OCI-LY3 (cell line): ENCODE data around the gene ACTN3.
A peak's percentile ranks its signal among the peaks of the same experiment; 100 is the strongest.
"Not testable (repeated sequence)": the region's sequence is repeated elsewhere in the genome, so short reads cannot be mapped to it uniquely, and the experiment has no call there.

Source experiments
- H2AFZ ChIP-seq: fragments of 200-600, 300-600 bp; shearing (Covaris generic); 2 replicates; pipeline ENCODE4 v1.6.0; 2014; ENCODE audit warnings: antibody characterized with exemption, low read depth, low read length
- H3K27ac ChIP-seq: fragments of 200-600, 300-600 bp; sonication (generic); 2 replicates; pipeline ENCODE4 v1.5.1; 2014; ENCODE audit warnings: mild to moderate bottlenecking, low read length, moderate library complexity, mixed read lengths
- H3K27me3 ChIP-seq: fragments of 200-600, 300-600 bp; sonication (generic); 2 replicates; pipeline ENCODE4 v1.6.1; 2014; ENCODE audit warnings: low read depth, low read length, mixed read lengths
- H3K36me3 ChIP-seq: fragments of 200-600, 300-600 bp; sonication (generic); replicated peaks from 2 replicates; pipeline ENCODE3; 2014; ENCODE audit warnings: low read depth, low read length, mixed read lengths
- H3K4me1 ChIP-seq: fragments of 300-600, 200-600 bp; sonication (generic); 2 replicates; pipeline ENCODE4 v1.6.1; 2014; ENCODE audit warnings: low read length, mixed read lengths
- H3K4me2 ChIP-seq: fragments of 200-600, 300-600 bp; sonication (generic); 2 replicates; pipeline ENCODE4 v1.6.1; 2014; ENCODE audit warnings: low read length, mixed read lengths
- H3K4me3 ChIP-seq: fragments of 300-600, 200-600 bp; sonication (generic); 2 replicates; pipeline ENCODE4 v1.5.1; 2014; ENCODE audit warnings: antibody characterized with exemption, mild to moderate bottlenecking, low read length, moderate library complexity
- H3K79me2 ChIP-seq: fragments of 300-600, 200-600 bp; shearing (Covaris generic); 2 replicates; pipeline ENCODE4 v1.6.1; 2014; ENCODE audit warnings: mild to moderate bottlenecking, low read length, mixed read lengths
- H3K9ac ChIP-seq: fragments of 300-600, 200-600 bp; shearing (Covaris generic); 2 replicates; pipeline ENCODE4 v1.6.0; 2014; ENCODE audit warnings: mild to moderate bottlenecking, low read length, moderate library complexity
- H3K9me3 ChIP-seq: fragments of 200-600, 300-600 bp; shearing (Covaris generic); 2 replicates; pipeline ENCODE4 v1.6.1; 2014; ENCODE audit warnings: low read length, mixed read lengths; ENCODE audit not compliant: insufficient read depth
- H4K20me1 ChIP-seq: fragments of 200-600, 300-600 bp; sonication (generic); 2 replicates; pipeline ENCODE4 v1.6.1; 2016; ENCODE audit warnings: low read length, mixed read lengths; ENCODE audit not compliant: insufficient read depth
- EZH2phosphoT487 ChIP-seq: fragments of 200-600 bp; shearing (Covaris generic); IDR thresholded peaks from 2 replicates; pipeline ENCODE4 v1.6.1; 2018; ENCODE audit warnings: antibody characterized with exemption, mixed run types, low read depth
- TF ChIP-seq, protein P1 (sequence below): fragments of 200-600, 300-600 bp; sonication (generic); IDR thresholded peaks from 2 replicates; pipeline ENCODE4 v1.5.1; 2014; ENCODE audit warnings: antibody characterized with exemption, low read length, low read depth

ACTN3 gene

DNA sequence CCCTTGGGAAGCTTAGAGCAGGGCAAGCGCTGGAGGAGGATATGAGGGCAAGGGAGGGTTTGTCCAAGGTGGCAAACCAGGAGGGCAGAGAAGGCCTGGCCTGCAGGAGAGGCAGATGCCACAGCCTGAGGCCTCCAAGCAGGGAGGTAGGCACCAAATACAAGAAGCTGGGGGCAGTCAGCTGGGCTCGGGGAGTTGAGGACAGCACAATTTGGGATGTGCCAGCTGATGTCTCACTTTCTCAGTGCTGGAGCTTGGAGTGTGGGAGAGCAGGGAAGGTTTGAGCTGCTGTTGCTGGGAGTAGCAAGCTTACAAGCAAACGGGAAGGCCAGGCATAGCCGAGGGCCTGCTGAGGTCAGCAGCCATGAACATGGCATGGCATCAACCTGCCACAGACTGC lies 4.8 kb upstream of the ACTN3 start:
- TF ChIP-seq, protein P1, sequence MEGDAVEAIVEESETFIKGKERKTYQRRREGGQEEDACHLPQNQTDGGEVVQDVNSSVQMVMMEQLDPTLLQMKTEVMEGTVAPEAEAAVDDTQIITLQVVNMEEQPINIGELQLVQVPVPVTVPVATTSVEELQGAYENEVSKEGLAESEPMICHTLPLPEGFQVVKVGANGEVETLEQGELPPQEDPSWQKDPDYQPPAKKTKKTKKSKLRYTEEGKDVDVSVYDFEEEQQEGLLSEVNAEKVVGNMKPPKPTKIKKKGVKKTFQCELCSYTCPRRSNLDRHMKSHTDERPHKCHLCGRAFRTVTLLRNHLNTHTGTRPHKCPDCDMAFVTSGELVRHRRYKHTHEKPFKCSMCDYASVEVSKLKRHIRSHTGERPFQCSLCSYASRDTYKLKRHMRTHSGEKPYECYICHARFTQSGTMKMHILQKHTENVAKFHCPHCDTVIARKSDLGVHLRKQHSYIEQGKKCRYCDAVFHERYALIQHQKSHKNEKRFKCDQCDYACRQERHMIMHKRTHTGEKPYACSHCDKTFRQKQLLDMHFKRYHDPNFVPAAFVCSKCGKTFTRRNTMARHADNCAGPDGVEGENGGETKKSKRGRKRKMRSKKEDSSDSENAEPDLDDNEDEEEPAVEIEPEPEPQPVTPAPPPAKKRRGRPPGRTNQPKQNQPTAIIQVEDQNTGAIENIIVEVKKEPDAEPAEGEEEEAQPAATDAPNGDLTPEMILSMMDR = no peak
- TF ChIP-seq EZH2phosphoT487 = no peak
- H3K4me3 ChIP-seq = no peak overlapping the region
- no peak overlapping the region for H3K4me2 ChIP-seq
- H3K36me3 ChIP-seq = peaks cover 18% of the 10 kb centered on the region
- no peaks in the 10 kb centered on the region for H4K20me1 ChIP-seq
- H2AFZ ChIP-seq = no peak overlapping the region
- no peak overlapping the region for H3K9ac ChIP-seq
- no peaks in the 10 kb centered on the region for H3K27me3 ChIP-seq
- H3K4me1 ChIP-seq = peaks cover 15% of the 10 kb centered on the region
- no peak overlapping the region for H3K27ac ChIP-seq
- no peaks in the 10 kb centered on the region for H3K9me3 ChIP-seq
- no peaks in the 10 kb centered on the region; the same call in 1 of the 2 replicates for H3K79me2 ChIP-seq

DNA sequence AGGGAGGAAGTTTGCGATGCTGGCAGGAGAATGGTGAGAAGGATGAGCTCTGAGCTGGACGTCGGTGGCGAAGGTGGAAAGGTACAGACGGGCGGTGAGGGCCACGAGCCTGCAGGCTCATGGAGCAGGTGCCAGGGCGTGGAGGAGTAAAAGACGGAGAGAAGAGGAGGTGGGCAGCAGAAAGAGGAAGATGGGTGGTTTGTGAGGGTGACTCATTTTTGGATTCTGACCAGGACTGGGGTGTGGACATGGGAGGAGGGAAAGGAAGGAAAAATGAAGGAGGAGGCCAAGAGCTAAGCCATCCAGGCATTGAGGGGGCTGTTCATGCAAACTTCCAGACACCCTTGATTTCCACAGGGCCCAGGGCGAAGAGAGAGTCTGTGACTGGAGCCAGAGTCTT lies 4.3 kb upstream of the ACTN3 start:
- Histone ChIP-seq H2AFZ (no peak overlapping the region), H3K27ac (no peak overlapping the region), H3K9me3 (no peaks in the 10 kb centered on the region), H4K20me1 (no peaks in the 10 kb centered on the region), H3K4me3 (no peak overlapping the region), H3K27me3 (no peaks in the 10 kb centered on the region), H3K4me1 (peaks cover 20% of the 10 kb centered on the region), H3K9ac (no peak overlapping the region), H3K36me3 (peaks cover 13% of the 10 kb centered on the region), H3K4me2 (no peak overlapping the region), H3K79me2 (no peaks in the 10 kb centered on the region; the same call in 1 of the 2 replicates)
- TF ChIP-seq EZH2phosphoT487 = no peak
- TF ChIP-seq, protein P1 = no peak

DNA sequence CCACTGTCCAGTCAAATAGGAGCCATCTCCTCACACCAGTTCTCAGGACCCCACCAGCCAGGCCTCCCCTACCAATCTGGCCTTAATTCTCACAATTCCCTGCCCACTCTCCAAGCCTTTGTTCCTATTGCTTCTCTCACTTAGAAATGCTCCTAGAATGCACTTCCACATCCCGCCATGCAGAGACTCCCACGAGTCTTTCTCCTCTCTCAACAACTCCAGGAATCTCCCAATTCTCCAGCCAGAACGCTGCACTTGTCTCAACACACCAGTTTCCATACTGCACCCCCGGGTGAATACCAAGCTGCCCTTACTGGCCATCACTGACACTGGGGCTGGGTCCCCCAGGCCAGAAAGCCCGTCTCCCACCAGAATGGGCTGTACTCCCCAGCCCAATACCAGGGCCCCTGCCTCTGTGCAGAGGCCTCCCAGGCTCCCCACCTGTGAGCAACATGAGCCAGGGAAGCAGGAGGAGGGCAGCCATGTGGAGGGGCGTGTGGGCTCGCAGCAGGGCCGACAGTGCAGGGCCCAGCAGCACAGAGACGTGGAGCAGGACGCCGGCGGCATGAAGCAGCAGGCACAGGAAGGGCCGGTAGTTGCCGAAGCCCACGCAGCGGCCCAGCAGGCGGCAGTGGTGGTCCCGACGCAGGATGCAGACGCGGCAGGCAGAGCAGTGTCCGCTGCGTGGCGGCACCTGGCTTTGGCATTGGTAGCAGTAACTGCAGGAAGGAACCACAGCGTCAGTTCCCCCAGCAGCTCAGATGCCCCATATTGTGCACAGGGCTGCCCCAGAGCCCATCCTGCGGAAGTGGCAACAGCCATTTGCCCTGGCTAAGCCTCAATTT lies 3.2 kb upstream of the ACTN3 start:
- Histone ChIP-seq H3K4me1 (peaks cover 22% of the 10 kb centered on the region), H3K9ac (peak overlapping the region; percentile 84), H3K9me3 (no peaks in the 10 kb centered on the region), H3K36me3 (peaks cover 13% of the 10 kb centered on the region), H4K20me1 (no peaks in the 10 kb centered on the region), H3K27ac (peak overlapping the region; percentile 25), H2AFZ (no peak overlapping the region), H3K27me3 (0 out of 2 replicates have a peak, but pooled peaks cover 2% of the 10 kb centered on the region), H3K79me2 (no peaks in the 10 kb centered on the region; the same call in 1 of the 2 replicates), H3K4me3 (peak overlapping the region; percentile 82), H3K4me2 (peak overlapping the region; percentile 96)
- TF ChIP-seq EZH2phosphoT487 = no peak
- TF ChIP-seq, protein P1 = peak; percentile 80

DNA sequence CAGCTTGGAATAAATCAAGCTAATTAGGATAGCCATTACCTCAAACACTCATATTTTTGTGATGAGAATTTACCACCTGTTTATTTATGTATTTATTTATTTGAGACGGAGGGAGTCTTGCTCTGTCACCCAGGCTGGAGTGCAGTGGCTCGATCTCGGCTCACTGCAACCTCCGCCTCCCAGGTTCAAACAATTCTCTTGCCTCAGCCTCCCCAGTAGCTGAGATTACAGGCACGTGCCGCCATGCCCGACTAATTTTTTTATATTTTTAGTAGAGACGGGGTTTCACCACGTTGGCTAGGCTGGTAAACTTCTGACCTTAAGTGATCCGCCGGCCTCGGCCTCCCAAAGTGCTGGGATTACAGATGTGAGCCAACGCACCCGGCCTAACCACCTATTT lies 1.8 kb upstream of the ACTN3 start:
- peak overlapping the region; percentile 61; the same call in 1 of the 2 replicates for H3K27ac ChIP-seq
- H3K9me3 ChIP-seq, H3K27me3 ChIP-seq, H3K79me2 ChIP-seq, H2AFZ ChIP-seq, H4K20me1 ChIP-seq, H3K36me3 ChIP-seq: not testable (repeated sequence)
- H3K4me1 ChIP-seq = peaks cover 22% of the 10 kb centered on the region
- H3K4me2 ChIP-seq = peak overlapping the region; percentile 96
- peak overlapping the region; percentile 84 for H3K9ac ChIP-seq
- peak overlapping the region; percentile 82 for H3K4me3 ChIP-seq
